HEK293 (cell line): ENCODE data around the gene TMEM125.

Experiments
- CTCF ChIA-PET: fragments of 350-600 bp; formaldehyde crosslinking; extraction: SDS; loops from one replicate; lab custom pipeline; 2021; ENCODE audit warnings: antibody characterized with exemption; lab: Yijun Ruan, JAX
- POLR2A ChIA-PET: fragments of 300-600 bp; formaldehyde crosslinking; extraction: SDS; loops from one replicate; lab custom pipeline; 2020; ENCODE audit warnings: antibody characterized with exemption, inconsistent platforms; lab: Yijun Ruan, JAX
- H3K27ac ChIP-seq: fragments of 200-500 bp; sonication (Bioruptor generic); 2 replicates; pipeline ENCODE4 v1.5.1; 2014; ENCODE audit warnings: low read depth, low read length, control low read depth, inconsistent platforms; ENCODE audit errors: extremely low read depth
- H3K36me3 ChIP-seq, 2 experiments: fragments of 200-500 bp in 1 of 2; sonication (Bioruptor generic) in 1 of 2; 1 replicate in 1 of 2; 2 replicates in 1 of 2; pipeline ENCODE4 v1.5.1; 2014 to 2017; ENCODE audit warnings: inconsistent platforms in 2 of 2, low read length in 2 of 2; ENCODE audit not compliant: control insufficient read depth in 2 of 2, insufficient read depth in 1 of 2
- H3K4me1 ChIP-seq: fragments of 200-500 bp; sonication (Bioruptor generic); 2 replicates; pipeline ENCODE4 v1.5.1; 2014; ENCODE audit warnings: mild to moderate bottlenecking, low read length, inconsistent platforms; ENCODE audit not compliant: control insufficient read depth, insufficient read depth
- H3K4me3 ChIP-seq: 2 replicates; pipeline ENCODE4 v1.5.1; 2011; ENCODE audit warnings: low read depth, mild to moderate bottlenecking, control low read depth, low read length, moderate library complexity
- H3K9me3 ChIP-seq: fragments of 200-500 bp; sonication (Bioruptor generic); 2 replicates; pipeline ENCODE4 v1.5.1; 2014; ENCODE audit warnings: low read depth, low read length, inconsistent platforms; ENCODE audit not compliant: control insufficient read depth, insufficient read depth
- ATF2 ChIP-seq: fragments of 450-650 bp; formaldehyde crosslinking; IDR thresholded peaks from 2 replicates; pipeline ENCODE4 v1.5.1; 2016; ENCODE audit warnings: missing biosample characterization, missing genetic modification characterization, low read depth
- BCL11A ChIP-seq: fragments of 450-650 bp; formaldehyde crosslinking; IDR thresholded peaks from 2 replicates; pipeline ENCODE4 v1.5.1; 2016; ENCODE audit warnings: low read depth, missing biosample characterization, missing genetic modification characterization
- GFI1B ChIP-seq: fragments of 450-650 bp; formaldehyde crosslinking; IDR thresholded peaks from 2 replicates; pipeline ENCODE4 v1.5.1; 2016; ENCODE audit warnings: missing biosample characterization, missing genetic modification characterization
- GLI4 ChIP-seq: fragments of 450-650 bp; formaldehyde crosslinking; IDR thresholded peaks from 2 replicates; pipeline ENCODE4 v1.5.1; 2016; ENCODE audit warnings: missing biosample characterization, missing genetic modification characterization
- HOXC10 ChIP-seq: sonication (generic); formaldehyde crosslinking; IDR thresholded peaks from 2 replicates; pipeline ENCODE4 v1.8.1; 2023; ENCODE audit warnings: mild to moderate bottlenecking, missing genetic modification reagents
- MYNN ChIP-seq: fragments of 450-650 bp; formaldehyde crosslinking; IDR thresholded peaks from 2 replicates; pipeline ENCODE4 v1.5.1; 2016; ENCODE audit warnings: missing biosample characterization, missing genetic modification characterization, borderline replicate concordance
- ZFP37 ChIP-seq: fragments of 450-650 bp; formaldehyde crosslinking; IDR thresholded peaks from 2 replicates; pipeline ENCODE4 v1.5.1; 2016; ENCODE audit warnings: missing biosample characterization, missing genetic modification characterization
- ZNF10 ChIP-seq: fragments of 450-650 bp; formaldehyde crosslinking; IDR thresholded peaks from 2 replicates; pipeline ENCODE4 v1.5.1; 2017; ENCODE audit warnings: missing biosample characterization, missing genetic modification characterization
- ZNF112 ChIP-seq: fragments of 450-650 bp; formaldehyde crosslinking; IDR thresholded peaks from 2 replicates; pipeline ENCODE4 v1.5.0; 2017; ENCODE audit warnings: missing biosample characterization, missing genetic modification characterization
- ZNF155 ChIP-seq: fragments of 450-650 bp; formaldehyde crosslinking; IDR thresholded peaks from 2 replicates; pipeline ENCODE4 v1.5.1; 2016; ENCODE audit warnings: missing biosample characterization, missing genetic modification characterization
- ZNF16 ChIP-seq: fragments of 450-650 bp; formaldehyde crosslinking; IDR thresholded peaks from 2 replicates; pipeline ENCODE4 v1.5.1; 2016; ENCODE audit warnings: low read depth, missing biosample characterization, missing genetic modification characterization
- ZNF169 ChIP-seq: fragments of 450-650 bp; formaldehyde crosslinking; IDR thresholded peaks from 2 replicates; pipeline ENCODE4 v1.5.1; 2016; ENCODE audit warnings: missing biosample characterization, missing genetic modification characterization
- ZNF292 ChIP-seq: fragments of 450-650 bp; formaldehyde crosslinking; IDR thresholded peaks from 2 replicates; pipeline ENCODE4 v1.5.1; 2016; ENCODE audit warnings: low read depth, missing biosample characterization, missing genetic modification characterization, borderline replicate concordance
- ZNF350 ChIP-seq: fragments of 450-650 bp; formaldehyde crosslinking; IDR thresholded peaks from 2 replicates; pipeline ENCODE4 v1.5.0; 2017; ENCODE audit warnings: missing biosample characterization, mild to moderate bottlenecking, missing genetic modification characterization
- ZNF513 ChIP-seq: fragments of 450-650 bp; IDR thresholded peaks from 2 replicates; pipeline ENCODE4 v1.5.1; 2018; ENCODE audit warnings: missing biosample characterization, missing genetic modification characterization
- ZNF585B ChIP-seq: fragments of 450-650 bp; formaldehyde crosslinking; IDR thresholded peaks from 2 replicates; pipeline ENCODE4 v1.5.1; 2016; ENCODE audit warnings: missing biosample characterization, missing genetic modification characterization
- ZNF660 ChIP-seq: fragments of 450-650 bp; IDR thresholded peaks from 2 replicates; pipeline ENCODE4 v1.5.1; 2018; ENCODE audit warnings: missing biosample characterization, mild to moderate bottlenecking, missing genetic modification characterization
- ZNF670 ChIP-seq: fragments of 450-650 bp; formaldehyde crosslinking; IDR thresholded peaks from 2 replicates; pipeline ENCODE4 v1.5.1; 2016; ENCODE audit warnings: missing biosample characterization, missing genetic modification characterization, low read depth
- ZSCAN4 ChIP-seq: fragments of 450-650 bp; formaldehyde crosslinking; IDR thresholded peaks from 2 replicates; pipeline ENCODE4 v1.5.1; 2017; ENCODE audit warnings: missing biosample characterization, missing genetic modification characterization
- TF ChIP-seq, protein P1 (sequence below): fragments of 450-650 bp; formaldehyde crosslinking; IDR thresholded peaks from 2 replicates; pipeline ENCODE4 v1.5.1; 2016; ENCODE audit warnings: missing biosample characterization, missing genetic modification characterization
- TF ChIP-seq, protein P2 (sequence below): fragments of 450-650 bp; formaldehyde crosslinking; IDR thresholded peaks from 2 replicates; pipeline ENCODE4 v1.5.1; 2016; ENCODE audit warnings: missing biosample characterization, missing genetic modification characterization
- TF ChIP-seq, protein P3 (sequence below): fragments of 450-650 bp; formaldehyde crosslinking; IDR thresholded peaks from 2 replicates; pipeline ENCODE4 v1.5.1; 2016; ENCODE audit warnings: missing biosample characterization, missing genetic modification characterization

The TMEM125 gene

DNA sequence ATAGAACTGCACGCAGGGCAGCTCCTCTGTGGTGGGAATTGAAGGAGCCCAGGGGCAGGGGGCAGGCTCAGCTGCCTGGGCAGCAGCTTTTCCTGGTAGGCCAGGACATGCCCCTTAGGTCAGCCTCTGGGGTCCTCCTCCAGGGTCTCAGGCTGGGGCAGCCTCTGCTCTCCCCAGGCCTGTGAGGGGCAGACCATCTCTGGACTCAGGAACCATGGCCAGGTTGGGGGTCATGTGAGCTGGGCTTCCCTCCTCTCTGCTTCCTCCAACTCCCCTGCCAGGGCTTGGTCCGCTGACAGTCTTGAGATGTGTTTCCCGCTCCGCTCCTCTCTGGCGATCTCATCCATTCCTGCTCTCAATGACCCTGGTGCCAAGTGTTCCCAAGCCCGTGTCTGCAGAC is 9.9 kb downstream of the TMEM125 start (continued):
- no peak for TF ChIP-seq ATF2 (tag by site-specific recombination)
- no peak for TF ChIP-seq ZNF112 (tag by site-specific recombination)
- TF ChIP-seq ZNF16 (tag by site-specific recombination) = no peak
- no peak for TF ChIP-seq ZNF670 (tag by site-specific recombination)

DNA sequence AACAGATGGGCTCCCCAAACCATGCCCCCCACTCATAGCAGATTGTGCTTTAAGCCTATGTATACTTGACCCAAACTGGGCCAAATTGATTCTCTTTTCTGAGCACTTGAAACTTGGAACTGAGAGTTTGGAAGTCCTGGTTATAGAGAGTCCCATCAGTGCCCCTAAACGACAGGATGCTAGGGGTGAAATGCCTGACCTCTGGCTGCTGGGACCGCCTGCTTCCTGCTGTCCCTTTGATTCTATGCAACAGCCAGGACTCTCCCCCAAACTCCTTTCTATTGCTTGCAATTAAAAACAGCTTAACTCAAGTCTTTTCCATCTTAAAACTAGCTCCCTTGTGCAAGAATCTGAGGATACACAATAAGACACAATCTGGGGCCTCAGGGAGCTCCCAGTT is 10.9 kb downstream of the TMEM125 start:
- H3K4me3 ChIP-seq = no peak overlapping the region
- H3K36me3 ChIP-seq = no peaks in the 10 kb centered on the region
- CTCF ChIA-PET = no interaction called here
- no peak for TF ChIP-seq ZNF350
- no peak for TF ChIP-seq ZSCAN4 (tag by site-specific recombination)
- TF ChIP-seq ZNF585B = no peak
- TF ChIP-seq MYNN (tag by site-specific recombination) = no peak
- TF ChIP-seq, protein P1, sequence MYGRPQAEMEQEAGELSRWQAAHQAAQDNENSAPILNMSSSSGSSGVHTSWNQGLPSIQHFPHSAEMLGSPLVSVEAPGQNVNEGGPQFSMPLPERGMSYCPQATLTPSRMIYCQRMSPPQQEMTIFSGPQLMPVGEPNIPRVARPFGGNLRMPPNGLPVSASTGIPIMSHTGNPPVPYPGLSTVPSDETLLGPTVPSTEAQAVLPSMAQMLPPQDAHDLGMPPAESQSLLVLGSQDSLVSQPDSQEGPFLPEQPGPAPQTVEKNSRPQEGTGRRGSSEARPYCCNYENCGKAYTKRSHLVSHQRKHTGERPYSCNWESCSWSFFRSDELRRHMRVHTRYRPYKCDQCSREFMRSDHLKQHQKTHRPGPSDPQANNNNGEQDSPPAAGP = no peak
- TF ChIP-seq, protein P2, sequence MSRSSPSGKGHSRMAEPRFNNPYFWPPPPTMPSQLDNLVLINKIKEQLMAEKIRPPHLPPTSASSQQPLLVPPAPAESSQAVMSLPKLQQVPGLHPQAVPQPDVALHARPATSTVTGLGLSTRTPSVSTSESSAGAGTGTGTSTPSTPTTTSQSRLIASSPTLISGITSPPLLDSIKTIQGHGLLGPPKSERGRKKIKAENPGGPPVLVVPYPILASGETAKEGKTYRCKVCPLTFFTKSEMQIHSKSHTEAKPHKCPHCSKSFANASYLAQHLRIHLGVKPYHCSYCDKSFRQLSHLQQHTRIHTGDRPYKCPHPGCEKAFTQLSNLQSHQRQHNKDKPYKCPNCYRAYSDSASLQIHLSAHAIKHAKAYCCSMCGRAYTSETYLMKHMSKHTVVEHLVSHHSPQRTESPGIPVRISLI = no peak
- TF ChIP-seq ZNF155 (tag by site-specific recombination) = no peak
- no peak for TF ChIP-seq ZNF169 (tag by site-specific recombination)
- TF ChIP-seq HOXC10 (CRISPR knock-in tag) = no peak
- TF ChIP-seq ZNF660 (tag by site-specific recombination) = no peak
- TF ChIP-seq BCL11A = no peak
- no peak for TF ChIP-seq ZNF513 (tag by site-specific recombination)
- TF ChIP-seq ZNF10 (tag by site-specific recombination) = no peak
- no peak for TF ChIP-seq ZNF292
- no peak for TF ChIP-seq GFI1B (tag by site-specific recombination)
- TF ChIP-seq GLI4 (tag by site-specific recombination) = no peak
- TF ChIP-seq, protein P3, sequence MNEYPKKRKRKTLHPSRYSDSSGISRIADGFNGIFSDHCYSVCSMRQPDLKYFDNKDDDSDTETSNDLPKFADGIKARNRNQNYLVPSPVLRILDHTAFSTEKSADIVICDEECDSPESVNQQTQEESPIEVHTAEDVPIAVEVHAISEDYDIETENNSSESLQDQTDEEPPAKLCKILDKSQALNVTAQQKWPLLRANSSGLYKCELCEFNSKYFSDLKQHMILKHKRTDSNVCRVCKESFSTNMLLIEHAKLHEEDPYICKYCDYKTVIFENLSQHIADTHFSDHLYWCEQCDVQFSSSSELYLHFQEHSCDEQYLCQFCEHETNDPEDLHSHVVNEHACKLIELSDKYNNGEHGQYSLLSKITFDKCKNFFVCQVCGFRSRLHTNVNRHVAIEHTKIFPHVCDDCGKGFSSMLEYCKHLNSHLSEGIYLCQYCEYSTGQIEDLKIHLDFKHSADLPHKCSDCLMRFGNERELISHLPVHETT (tag by site-specific recombination) = no peak
- TF ChIP-seq ZFP37 = no peak
- TF ChIP-seq, all 188 proteins: peak for 0
- no peak overlapping the region for H3K27ac ChIP-seq
- POLR2A ChIA-PET = no interaction called here
- H3K9me3 ChIP-seq = no peaks in the 10 kb centered on the region
- H3K4me1 ChIP-seq = no peaks in the 10 kb centered on the region
